Testis (tissue), 3 donors: Measurements from ENCODE around the gene GRAMD1C. TPM values are rescaled to one million over a fixed set of nuclear protein-coding genes. Genes with fewer than 3 reads are reported as not detected.

Source experiments
- DNase-seq: peaks from one replicate; pipeline ENCODE4 v3.0.0-alpha.2; 2019
- H3K27ac ChIP-seq, 2 donors: fragments of 200-600 bp; sonication (generic); one replicate each; pipeline ENCODE4 v1.5.1; 2019
- H3K27me3 ChIP-seq: fragments of 200-600 bp; sonication (generic); one replicate; pipeline ENCODE4 v1.5.1; 2019
- H3K36me3 ChIP-seq: fragments of 200-600 bp; sonication (generic); one replicate; pipeline ENCODE4 v1.5.1; 2017; ENCODE audit warnings: low read depth; ENCODE audit errors: missing control alignments
- H3K4me1 ChIP-seq: fragments of 200-600 bp; sonication (generic); one replicate; pipeline ENCODE4 v1.5.1; 2019
- H3K4me3 ChIP-seq, 2 donors: fragments of 200-600 bp; sonication (generic); one replicate each; pipeline ENCODE4 v1.5.1; 2017 to 2019
- H3K9me3 ChIP-seq: fragments of 200-600 bp; sonication (generic); one replicate; pipeline ENCODE4 v1.5.1; 2017
- POLR2A ChIP-seq: fragments of 450-650 bp; IDR thresholded peaks from one replicate; pipeline ENCODE4 v1.6.1; 2017; ENCODE audit warnings: antibody characterized with exemption, mild to moderate bottlenecking, moderate library complexity
- WGBS, 2 donors: methylation state at CpG; one replicate each; pipeline ENCODE4 v1.1.5; 2018; 5-methylcytosine and 5-hydroxymethylcytosine counted together
- intact Hi-C: fragments of 100-400 bp; cut with DNase I; formaldehyde crosslinking; loops from one replicate; pipeline ENCODE4 v1.15.1; 2023; ENCODE audit warnings: low total_unique reads
- polyA plus RNA-seq: library from polyadenylated mRNA; stranded (reverse); fragments of 350-450 nt; fragmentation: Illumina TruSeq; extraction: RNeasy Lipid Tissue Mini Kit (QIAGEN cat#74804); gene quantifications from one replicate; pipeline ENCODE4 v1.2.3, GENCODE V29; 2014; ENCODE audit warnings: low read depth, low replicate concordance; ENCODE audit not compliant: insufficient read depth
- total RNA-seq, 2 donors: library from RNA; depleted of rRNA; stranded (reverse); fragments of >200 nt; gene quantifications; one replicate each; pipeline ENCODE4 v1.2.3, GENCODE V29; 2016
- TF ChIP-seq, protein P1 (sequence below), 3 experiments: fragments of 450-650 bp in 2 of 3; fragments of 200-600 bp in 1 of 3; sonication (generic) in 1 of 3; IDR thresholded peaks; one replicate each; pipeline ENCODE4 v1.5.1; 2016 to 2019; ENCODE audit warnings: antibody characterized with exemption in 3 of 3, mild to moderate bottlenecking in 2 of 3, moderate library complexity in 1 of 3

Gene GRAMD1C
- total and polyA plus RNA-seq, 3 donors from 2014 or later: 24.1 to 45.5 (median 24.3) TPM

DNA sequence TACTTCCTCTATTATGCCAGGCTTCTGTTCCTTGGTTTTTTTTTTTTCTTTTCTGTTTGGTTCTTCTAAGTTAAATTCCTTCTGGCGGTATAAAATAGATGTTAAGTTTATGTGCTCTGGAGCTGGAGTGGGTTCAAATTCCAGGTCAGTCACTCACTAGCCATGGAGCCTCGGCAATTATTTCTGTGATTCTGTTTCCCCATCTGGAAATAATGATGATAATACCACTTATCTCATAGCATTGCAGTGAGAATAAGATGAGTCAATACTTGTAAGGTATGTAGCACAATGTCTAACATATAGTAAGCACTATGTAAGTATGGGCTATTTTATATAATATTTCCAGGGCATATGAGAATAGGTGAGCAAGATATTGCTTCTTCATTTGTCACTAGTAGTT is 76.1 kb downstream of the GRAMD1C start:
- 67 to 68% methylated on average over 2 of the region's 2 CpGs for WGBS, 2 donors
- intact Hi-C loops: no loop called here
- H3K27ac ChIP-seq: no peak overlapping the region
- DNase-seq: no peak
- no peaks in the 10 kb centered on the region for H3K4me1 ChIP-seq
- H3K4me3 ChIP-seq: no peak overlapping the region
- no peaks in the 10 kb centered on the region for H3K27me3 ChIP-seq
- H3K9me3 ChIP-seq: no peaks in the 10 kb centered on the region
- no peaks in the 10 kb centered on the region for H3K36me3 ChIP-seq
- TF ChIP-seq, protein P1, sequence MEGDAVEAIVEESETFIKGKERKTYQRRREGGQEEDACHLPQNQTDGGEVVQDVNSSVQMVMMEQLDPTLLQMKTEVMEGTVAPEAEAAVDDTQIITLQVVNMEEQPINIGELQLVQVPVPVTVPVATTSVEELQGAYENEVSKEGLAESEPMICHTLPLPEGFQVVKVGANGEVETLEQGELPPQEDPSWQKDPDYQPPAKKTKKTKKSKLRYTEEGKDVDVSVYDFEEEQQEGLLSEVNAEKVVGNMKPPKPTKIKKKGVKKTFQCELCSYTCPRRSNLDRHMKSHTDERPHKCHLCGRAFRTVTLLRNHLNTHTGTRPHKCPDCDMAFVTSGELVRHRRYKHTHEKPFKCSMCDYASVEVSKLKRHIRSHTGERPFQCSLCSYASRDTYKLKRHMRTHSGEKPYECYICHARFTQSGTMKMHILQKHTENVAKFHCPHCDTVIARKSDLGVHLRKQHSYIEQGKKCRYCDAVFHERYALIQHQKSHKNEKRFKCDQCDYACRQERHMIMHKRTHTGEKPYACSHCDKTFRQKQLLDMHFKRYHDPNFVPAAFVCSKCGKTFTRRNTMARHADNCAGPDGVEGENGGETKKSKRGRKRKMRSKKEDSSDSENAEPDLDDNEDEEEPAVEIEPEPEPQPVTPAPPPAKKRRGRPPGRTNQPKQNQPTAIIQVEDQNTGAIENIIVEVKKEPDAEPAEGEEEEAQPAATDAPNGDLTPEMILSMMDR (IDR thresholded peaks at IDR 0.05): no peak
- TF ChIP-seq POLR2A: no peak

- no peak for DNase-seq
- Histone ChIP-seq H3K27ac (no peak overlapping the region), H3K9me3 (no peaks in the 10 kb centered on the region), H3K4me3 (no peak overlapping the region), H3K36me3 (no peaks in the 10 kb centered on the region), H3K27me3 (no peaks in the 10 kb centered on the region), H3K4me1 (no peaks in the 10 kb centered on the region)
- TF ChIP-seq POLR2A: no peak
- TF ChIP-seq, protein P1 (IDR thresholded peaks at IDR 0.05): no peak
- intact Hi-C loops: no loop called here
- 79 to 89% methylated on average over 4 to 5 of the region's 5 CpGs for WGBS, 2 donors
These were observed 89.0 kb downstream of the GRAMD1C start for GRCh38 chr3:113927556-113927955.

DNA sequence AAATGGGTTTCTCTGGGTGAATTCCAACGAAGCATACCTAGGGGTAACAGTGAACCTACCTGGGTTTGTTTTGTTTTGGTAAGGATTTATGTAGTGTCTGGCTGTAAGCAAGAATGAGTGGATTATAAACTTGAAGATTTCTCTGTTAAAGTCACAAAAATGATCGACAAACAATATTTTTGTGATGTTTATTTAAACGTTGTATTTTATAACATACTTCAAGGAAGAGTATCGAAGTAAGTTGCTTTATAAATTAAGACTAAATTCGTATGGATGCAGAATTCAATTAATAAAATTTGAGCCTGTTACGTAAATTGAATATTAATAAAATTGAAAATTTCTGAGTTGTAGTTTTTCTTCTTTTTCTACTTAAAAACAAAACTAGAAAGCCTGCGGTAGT is 108.2 kb downstream of the GRAMD1C start:
- DNase-seq: no peak
- 55 to 59% methylated on average over 7 of the region's 7 CpGs for WGBS, 2 donors
- H3K27ac ChIP-seq: peak overlapping the region in 1 of 2 donors; percentile 71
- peak overlapping the region; percentile 60 to 75 for H3K4me3 ChIP-seq
- H3K9me3 ChIP-seq: no peaks in the 10 kb centered on the region
- peaks cover 5% of the 10 kb centered on the region for H3K4me1 ChIP-seq
- intact Hi-C loops: no loop called here
- H3K27me3 ChIP-seq: no peaks in the 10 kb centered on the region
- H3K36me3 ChIP-seq: no peaks in the 10 kb centered on the region
- TF ChIP-seq, protein P1 (IDR thresholded peaks at IDR 0.05): no peak
- no peak for TF ChIP-seq POLR2A

DNA sequence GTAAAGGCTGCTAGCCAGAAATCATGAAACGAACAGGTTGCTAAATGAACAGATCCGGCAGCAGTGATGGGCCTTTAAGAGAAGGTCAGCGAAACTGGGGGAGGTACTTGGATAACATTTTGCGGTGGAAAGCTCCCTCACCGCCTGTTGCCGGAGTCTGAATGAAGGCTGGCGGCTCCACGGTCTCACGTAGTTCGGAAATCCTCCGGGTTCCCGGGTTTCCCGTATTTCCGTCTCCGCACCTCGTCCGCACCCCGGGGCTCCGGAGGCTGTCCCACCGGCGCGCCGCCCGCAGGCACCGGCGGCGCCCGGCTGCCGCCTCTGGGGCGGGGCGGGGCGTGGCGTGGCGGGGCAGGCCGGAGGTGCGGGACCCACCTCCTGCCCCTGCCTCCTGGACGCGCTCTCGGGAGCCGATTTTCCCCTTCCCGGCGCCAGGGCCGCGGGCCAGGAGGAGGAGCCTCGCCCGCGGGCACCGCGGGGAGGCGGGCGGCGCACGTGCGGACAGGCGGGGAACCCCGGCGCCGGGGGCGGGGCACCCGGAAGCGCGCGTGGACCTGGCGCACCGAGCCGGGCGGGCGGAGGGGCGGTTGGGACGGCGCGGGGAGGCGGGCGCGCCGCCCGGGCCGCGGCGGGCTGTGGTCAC is 108.9 kb downstream of the GRAMD1C start, which contains the start of gene ZDHHC23:
TSS of gene ZDHHC23 (plus strand) at position 642 of the 643 bp plus-strand sequence. CDS start 790 bp downstream, outside the sequence.
- no peak for TF ChIP-seq POLR2A
- TF ChIP-seq, protein P1 (IDR thresholded peaks at IDR 0.05): no peak

More for the DNA sequence above, 108.9 kb downstream of the GRAMD1C start, which contains the start of gene ZDHHC23:
- 0% methylated on average over 6 to 24 of the region's 80 CpGs for WGBS, 2 donors
- intact Hi-C loops: no loop called here
- H3K9me3 ChIP-seq: no peaks in the 10 kb centered on the region
- DNase-seq: peak; percentile 82
- H3K4me3 ChIP-seq: peak within 1 kb of the TSS; percentile 68 to 75
- no peaks in the 10 kb centered on the region for H3K27me3 ChIP-seq
- no peaks in the 10 kb centered on the region for H3K36me3 ChIP-seq
- peak within 1 kb of the TSS in 1 of 2 donors; percentile 71 for H3K27ac ChIP-seq
- peaks cover 5% of the 10 kb centered on the region for H3K4me1 ChIP-seq
